HL-60 (cell line): Measurements from ENCODE around the gene ZNF385D.

Experiments used
- POLR2AphosphoS5 ChIP-seq: IDR thresholded peaks from 2 replicates; pipeline ENCODE4 v1.6.1; 2012; ENCODE audit warnings: low read depth
- TF ChIP-seq, protein P1 (sequence below): IDR thresholded peaks from one replicate; pipeline ENCODE4 v1.5.1; 2011; ENCODE audit warnings: low read length, control low read depth, inconsistent platforms; ENCODE audit not compliant: insufficient read depth

- TF ChIP-seq, protein P1, sequence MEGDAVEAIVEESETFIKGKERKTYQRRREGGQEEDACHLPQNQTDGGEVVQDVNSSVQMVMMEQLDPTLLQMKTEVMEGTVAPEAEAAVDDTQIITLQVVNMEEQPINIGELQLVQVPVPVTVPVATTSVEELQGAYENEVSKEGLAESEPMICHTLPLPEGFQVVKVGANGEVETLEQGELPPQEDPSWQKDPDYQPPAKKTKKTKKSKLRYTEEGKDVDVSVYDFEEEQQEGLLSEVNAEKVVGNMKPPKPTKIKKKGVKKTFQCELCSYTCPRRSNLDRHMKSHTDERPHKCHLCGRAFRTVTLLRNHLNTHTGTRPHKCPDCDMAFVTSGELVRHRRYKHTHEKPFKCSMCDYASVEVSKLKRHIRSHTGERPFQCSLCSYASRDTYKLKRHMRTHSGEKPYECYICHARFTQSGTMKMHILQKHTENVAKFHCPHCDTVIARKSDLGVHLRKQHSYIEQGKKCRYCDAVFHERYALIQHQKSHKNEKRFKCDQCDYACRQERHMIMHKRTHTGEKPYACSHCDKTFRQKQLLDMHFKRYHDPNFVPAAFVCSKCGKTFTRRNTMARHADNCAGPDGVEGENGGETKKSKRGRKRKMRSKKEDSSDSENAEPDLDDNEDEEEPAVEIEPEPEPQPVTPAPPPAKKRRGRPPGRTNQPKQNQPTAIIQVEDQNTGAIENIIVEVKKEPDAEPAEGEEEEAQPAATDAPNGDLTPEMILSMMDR: no peak
- TF ChIP-seq POLR2AphosphoS5: no peak
These were observed 304.0 kb downstream of the ZNF385D start for GRCh38 chr3:21446945-21447475.
